ELF-1 (cell line): ENCODE results near the gene BTBD9.
A peak's percentile ranks its signal among the peaks of the same experiment; 100 is the strongest.
"Not testable (repeated sequence)": the region's sequence is repeated elsewhere in the genome, so short reads cannot be mapped to it uniquely, and the experiment has no call there.

ENCODE experiments used
- DNase-seq: peaks from one replicate; pipeline ENCODE4 v3.0.0-alpha.2; 2016; ENCODE audit warnings: low read depth, low spot score

The BTBD9 gene

DNA sequence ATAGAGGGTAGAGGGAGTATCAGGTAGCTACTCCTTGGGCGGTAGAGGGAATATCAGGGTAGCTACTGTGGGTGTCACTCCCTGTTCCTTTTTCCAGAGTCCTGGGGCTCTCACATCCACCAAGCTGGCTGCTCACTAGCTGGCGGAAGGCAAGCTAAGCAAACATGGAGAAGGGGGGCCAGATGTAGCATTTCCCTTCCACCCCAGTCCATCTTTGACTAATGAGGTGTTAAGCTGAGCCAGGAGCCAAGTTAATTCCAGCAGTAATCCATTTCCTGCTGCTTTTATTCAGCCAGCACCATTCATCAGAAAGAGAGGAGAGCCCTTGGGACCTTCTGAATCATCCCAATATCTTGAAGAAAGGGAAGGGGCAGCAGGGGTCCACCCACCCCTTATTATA lies 490.2 kb downstream of the BTBD9 start:
- no peak for DNase-seq

DNA sequence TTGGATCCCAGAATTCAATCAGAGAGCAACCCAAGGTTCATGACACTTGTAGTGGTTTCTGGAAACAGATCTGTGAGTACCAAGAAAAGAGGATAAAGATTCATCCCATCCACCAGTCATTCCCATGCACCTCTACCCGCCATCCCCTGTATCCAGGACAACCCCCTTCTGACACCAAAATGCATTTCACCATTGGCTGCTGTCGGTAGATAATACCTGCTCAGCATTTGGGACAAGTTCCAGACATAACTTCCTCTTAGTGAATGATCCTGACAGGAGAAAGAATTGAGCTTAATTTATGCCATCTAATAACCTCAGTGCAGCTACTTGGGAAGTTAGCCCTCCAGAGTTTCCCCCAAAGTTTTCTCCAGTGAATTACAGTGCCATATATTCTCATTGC lies 491.1 kb downstream of the BTBD9 start:
- DNase-seq, result no peak

DNA sequence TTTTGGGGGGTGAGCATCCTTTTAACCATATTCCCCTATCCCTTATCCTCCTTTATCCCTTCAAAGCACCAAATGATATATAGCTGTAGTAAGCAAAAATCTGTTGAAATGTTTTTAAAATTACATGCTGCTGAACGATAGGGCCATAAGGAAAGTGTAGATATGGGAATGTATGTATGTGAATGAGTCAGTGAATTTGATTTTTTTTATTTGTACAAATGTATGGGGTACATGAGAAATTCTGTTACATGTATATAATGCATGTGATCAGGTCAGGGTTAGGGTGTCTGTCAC lies 493.0 kb downstream of the BTBD9 start:
- DNase-seq, result no peak

DNA sequence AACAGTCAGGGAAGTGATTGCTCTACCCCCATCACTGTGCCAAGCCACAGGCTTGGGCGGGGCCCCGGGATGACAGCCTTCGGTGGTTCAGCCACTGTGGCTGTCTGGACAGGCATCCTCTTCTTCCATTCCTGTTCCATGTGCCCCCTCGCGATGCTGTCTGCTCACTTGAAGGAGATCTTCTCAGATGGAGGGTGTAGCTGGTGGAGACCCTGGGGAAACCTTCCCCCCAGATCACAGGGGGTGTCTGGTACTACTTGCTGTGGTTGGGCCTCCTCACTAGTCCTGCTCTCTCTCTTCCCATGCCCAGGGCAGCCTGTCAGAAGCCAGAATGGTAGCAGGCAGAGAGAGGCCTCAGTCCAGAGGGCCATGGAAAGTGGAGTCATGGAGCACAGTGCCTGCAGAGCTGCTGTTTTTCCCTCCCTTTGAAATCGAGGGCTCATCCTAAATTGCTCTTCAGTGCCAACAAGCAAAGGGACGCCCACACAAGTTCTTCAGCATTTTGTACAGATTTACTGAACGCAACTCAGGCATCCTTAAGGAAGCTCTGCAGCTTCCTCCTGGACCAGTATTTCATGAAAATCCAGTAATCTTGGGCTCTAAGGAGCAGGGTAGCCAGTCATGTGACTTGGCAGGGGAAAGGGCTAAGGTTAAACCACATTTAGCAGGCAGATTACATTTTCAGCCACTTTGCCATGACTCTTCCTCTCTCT lies 493.6 kb downstream of the BTBD9 start:
- no peak for DNase-seq

DNA sequence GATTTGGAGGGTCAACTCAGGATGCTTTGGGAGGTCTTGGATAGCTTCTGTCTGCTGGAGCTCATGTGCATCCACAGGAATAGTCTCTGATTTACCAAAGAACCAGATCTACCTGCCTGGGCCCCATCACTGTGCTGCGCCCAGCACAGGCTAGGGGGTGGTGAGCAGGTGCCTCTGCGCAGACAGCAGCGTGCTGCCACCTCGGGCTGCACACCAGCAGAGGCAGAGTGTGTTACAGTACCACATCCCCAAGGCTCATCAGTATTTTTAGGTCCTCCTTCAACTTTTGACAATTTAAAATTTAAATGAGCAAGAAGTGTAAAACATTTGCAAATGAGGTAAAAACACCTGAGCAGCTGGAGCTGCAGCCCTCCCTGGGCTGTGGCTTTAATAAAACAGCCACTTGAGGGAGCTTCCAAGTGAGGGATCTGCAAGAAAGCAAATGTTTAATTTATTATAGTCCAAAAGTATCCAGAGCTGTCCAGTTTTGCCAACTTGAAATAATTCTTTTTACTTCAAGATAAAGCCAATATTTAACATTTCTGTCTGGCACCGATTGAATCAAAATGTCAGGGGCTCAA lies 495.3 kb downstream of the BTBD9 start:
- DNase-seq, result no peak

DNA sequence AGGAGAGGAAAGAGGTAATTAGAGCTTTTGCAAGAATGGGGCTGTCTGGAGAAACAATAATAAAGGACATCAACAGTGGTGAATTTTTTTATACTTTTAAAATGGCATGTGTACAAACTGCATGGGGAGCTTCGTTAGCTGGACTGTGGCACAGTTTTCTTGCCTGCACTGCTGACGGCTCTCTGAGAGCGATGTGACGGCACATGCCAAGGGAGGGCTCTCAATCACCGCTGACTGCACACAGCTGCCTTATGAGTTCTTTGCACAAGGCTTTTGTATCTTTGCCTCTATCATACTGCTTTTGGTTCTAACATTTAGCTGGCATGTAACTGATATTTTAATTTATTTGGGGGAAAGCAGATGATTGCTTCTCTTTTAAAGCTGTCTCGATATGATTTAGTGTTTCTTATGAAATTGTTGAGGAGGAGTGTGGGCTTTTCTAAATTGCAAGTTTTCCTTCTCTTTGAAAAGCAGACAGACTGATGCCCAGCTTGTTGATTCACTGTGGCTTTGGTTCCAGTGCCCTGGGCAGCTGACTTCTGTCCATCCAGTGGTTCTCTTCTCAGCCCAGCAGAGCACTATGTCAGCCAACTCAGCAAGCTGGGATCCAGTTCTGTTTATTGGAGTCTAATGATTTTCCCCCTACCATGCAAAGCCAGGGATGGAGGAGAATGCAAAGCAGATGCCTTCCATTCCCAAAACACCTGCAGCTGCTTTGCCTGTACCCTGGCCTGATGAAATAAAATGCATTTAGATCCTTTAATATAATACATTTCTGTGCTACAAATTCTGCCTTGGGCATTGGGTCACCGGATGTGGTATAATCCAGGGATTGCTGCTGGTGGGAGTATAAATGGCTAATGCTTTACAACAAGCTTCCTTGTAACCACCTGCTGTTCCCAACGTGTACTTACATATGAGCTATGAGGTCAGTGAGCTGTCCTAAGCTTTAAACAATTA lies 496.3 kb downstream of the BTBD9 start:
- DNase-seq, result no peak

DNA sequence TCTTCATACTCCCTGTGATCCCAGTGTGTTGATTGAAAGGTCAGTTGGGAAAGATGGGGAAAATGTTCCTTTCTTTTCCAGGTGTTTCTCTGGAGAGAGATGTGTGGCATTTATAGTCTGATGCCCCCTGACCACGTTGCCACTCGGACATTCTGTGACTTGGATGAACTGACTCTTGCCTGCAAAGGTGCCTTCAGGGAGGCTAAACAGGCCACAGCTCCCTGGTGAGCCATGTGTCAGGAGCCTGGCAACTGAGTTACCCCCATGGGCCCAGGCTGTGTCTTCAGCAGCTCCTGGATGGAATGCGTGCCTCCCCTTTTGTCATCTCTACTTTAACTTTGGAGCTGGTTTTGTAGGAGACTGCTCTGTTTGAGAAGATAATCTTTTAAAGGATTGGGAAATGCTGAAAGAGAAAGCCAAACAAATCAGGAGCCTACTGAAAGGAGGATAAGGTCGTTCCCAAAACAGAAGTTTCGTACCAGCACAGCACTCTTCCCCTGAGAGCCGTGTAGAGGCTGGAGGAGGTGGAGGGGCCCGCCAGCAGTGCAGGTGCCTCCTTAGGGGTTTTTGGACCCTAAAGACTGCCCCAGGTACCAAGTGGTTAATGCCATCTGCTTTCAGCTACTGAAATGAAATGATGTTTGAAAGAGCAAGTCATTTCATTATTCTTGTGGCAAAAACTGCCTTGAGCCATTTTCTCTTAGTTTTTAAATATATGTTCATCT lies 497.4 kb downstream of the BTBD9 start:
- no peak for DNase-seq

DNA sequence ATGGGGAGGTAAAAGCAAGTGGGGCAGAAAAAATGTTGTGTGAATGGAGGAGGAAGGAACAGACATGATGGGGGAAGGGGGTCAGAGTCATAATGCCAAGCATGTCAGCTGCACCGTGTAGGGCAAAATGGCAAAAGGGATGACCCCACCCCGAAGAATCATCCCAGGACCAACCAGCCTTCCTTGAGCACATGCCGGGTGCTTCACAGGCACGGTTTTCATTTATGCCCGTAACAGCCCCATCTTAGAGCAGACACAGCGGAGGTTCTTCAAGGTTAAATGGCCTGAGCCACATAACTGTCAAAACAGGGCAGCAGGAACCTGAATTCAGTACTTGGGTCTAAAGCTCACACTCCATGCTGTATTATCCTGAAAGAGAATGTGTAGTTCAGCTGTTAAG lies 498.0 kb downstream of the BTBD9 start:
- no peak for DNase-seq

DNA sequence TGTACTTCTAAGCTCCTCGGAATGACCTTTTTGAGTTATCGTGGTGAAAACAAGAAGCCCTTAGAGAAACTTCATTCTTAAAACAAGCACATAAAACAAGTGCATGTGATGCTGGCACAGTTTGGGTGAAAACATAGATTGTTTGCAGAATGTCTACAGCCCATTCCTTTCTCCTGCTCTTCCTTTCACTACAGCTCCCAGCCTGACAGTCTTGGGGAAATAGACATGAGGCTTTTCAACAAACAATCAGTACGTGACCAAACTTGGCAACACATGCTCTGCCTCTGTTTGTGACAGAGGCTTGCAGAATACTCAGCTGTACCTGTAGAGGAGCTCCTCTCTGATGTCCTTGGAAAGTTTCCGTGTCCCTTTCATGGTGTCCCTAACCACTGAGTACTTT lies 498.6 kb downstream of the BTBD9 start:
- no peak for DNase-seq

DNA sequence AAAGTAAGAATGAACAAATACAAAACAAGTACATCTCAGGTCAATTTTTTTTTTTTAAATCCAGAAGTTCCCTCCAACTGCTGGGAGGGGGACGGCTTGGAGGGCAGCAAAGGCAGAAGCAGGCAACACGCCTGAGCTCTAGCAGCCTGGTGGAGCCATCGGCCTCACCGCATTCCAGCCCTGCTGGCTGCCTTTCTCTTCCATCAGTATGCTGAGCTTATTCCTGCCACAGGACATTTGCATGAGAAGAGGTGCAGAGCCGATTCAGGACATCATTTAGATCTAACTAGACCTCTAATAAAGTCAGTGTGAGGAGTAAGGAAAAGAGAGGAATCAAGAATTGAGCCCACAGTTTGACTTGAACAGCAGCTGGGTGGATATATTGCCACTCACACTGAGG lies 501.4 kb downstream of the BTBD9 start:
- DNase-seq, result peak; percentile 61

DNA sequence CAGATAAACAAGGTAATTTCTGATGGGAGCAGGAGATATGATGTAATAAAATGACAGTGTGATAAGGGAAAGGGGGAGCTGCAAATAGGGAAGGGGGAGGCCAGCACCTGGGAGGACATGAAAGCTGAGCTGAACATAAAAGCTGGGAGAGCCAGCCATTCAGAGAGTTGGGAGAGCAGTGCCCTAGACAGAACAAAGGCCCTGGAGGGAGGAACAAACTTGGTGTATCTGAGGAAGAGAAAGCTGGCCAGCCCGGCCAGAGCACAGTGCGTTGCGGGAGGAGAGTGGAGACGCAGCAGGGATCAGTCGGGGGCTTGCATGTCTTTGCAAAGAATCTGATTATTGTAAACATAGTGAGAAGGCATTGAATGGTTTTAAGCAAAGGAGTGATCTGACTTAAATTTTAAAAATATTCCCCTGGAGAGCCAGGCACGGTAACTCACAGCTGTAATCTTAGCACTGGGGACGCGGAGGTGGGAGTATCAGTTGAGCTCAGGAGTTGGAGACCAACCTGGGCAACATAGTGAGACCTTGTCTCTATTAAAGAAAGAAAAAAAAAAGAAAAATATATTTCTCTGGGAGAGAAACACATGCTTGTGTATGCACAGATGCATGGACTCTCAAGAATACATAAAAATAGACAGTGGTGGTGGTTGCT lies 502.0 kb downstream of the BTBD9 start:
- peak; percentile 69 for DNase-seq

DNA sequence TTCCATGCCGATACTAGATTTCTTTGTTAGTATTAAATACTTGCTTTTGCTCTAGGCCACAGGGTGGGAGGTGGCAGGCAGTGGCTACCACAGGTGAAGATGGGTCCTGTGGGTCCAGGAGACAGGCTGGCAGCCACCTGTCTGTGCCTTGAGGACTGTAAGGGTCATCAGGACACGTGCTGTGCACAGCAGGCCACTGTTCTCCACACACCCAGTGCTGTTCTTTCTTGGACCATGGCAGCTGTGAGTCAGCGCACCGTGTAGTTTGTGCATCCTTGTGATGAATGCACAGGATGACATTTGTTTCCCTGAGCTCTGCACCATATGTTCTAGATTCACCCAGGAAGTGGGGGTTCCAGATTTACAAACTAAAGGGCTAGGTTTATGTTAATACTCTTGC lies 503.2 kb downstream of the BTBD9 start:
- DNase-seq, result no peak

DNA sequence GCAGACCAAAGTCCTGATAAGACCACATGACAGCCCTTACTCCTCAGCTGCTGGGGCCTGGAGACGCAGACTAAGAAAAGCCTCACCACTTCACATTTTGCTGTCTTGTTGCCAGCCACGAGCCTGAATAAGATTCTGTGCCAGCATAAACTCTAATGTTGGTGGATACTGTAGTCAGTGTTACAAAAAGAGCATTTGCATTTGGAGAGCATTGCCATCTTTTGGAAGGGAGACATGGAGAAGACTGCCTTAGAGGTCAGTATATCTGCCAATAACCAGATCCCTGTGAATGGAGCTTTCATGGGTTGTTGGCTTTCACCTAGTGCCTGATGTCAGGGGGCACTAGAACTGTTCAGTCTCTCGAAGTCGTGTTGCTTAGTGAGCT lies 505.0 kb downstream of the BTBD9 start:
- DNase-seq, result no peak

DNA sequence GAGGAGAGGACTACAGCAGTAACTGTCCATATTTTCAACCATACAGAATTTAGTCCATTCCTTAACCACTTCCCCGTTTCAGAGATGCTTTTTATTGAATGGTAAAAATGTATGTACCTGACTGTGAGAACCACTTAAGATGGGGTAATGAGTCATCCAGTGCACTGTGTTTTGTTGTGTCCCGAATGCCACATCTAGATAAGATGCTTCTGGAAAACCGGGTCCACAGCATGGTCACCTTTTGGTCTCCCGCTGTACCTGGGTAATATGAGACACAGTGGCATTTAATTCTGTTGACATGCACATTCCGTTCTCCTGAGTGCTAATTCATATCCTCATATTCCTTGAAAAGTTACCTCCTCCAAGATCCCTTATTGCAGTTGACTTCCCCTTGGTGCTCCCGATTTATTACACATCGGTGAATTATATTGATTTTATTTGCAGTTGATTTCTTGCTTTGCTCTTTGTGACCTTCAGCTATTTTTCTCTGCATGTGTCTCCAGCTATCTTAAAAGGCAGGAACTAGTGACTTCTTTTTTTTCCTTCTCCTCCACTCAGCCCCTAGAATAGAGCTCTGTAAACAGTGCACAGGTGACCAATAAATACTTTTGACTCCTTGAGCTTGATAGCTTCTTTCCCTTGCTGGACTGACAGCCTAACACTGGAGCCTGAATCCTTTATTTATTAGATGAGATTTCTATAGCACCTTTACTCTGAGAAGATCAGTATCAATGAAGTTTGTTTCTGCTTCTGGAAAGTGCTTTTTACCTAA lies 505.6 kb downstream of the BTBD9 start:
- no peak for DNase-seq

DNA sequence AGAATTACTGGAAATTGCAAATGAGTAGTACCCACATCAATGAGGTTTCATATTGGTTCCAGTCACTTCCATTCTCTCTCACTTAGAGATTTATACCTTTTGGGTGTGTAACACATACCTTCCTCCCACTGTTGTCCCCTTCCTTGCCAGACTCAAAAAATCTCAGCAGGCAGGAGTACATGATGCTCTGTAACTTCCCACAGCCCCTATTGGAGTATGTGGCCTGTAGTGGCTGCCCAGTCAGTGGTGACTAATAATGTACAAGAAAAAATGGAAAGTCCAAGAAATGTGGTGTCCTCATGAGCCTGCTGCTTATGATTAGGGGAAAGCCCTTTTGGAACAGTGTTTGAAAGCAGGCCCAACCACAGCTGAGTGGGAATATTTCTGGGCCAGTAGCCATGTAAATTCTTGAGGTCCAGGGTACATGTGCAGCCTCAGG lies 508.2 kb downstream of the BTBD9 start:
- DNase-seq, result no peak

DNA sequence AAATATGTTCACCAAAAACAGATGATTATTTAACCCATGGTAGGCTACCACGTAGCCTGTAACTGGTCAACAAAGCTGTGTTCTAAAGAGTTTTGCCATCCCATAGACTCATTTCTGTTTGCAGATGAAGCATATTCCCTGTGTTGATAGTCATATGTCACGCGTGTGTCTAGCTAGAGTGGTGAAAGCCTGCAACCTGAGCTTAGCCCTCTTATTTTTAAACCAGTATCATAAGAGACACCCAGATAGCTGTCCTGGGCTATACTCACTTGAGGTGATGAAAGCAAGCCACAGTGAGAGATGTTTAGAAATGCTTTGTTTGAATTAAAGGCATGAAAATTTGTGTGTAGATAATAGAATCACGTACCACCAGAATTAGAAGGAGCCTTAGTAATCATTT lies 512.4 kb downstream of the BTBD9 start:
- no peak for DNase-seq

DNA sequence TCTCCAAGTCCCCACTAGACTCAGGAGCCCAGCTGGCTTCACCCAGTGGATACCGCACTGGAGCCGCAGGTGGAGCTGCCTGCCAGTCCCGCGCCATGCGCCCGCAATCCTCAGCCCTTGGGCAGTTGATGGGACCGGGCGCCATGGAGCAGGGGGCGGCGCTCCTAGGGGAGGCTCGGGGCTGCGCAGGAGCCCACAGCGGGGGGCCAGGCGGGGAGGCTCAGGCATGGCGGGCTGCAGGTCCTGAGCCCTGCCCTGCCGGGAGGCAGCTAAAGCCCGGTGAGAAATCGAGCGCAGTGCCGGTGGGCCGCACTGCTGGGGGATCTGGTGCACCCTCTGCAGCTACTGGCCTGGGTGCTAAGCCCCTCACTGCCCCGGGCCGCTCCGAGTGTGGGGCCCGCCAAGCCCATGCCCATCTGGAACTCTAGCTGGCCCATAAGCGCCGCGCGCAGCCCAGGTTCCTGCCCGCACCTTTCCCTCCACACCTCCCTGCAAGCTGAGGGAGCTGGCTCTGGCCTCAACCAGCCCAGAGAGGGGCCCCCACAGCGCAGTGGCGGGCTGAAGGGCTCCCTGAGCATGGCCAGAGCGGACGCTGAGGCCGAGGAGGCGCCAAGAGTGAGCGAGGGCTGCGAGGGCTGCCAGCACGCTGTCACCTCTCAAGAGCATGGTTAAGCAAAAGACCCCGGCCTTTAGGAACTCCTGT lies 515.4 kb downstream of the BTBD9 start:
- DNase-seq, result not testable (repeated sequence)

DNA sequence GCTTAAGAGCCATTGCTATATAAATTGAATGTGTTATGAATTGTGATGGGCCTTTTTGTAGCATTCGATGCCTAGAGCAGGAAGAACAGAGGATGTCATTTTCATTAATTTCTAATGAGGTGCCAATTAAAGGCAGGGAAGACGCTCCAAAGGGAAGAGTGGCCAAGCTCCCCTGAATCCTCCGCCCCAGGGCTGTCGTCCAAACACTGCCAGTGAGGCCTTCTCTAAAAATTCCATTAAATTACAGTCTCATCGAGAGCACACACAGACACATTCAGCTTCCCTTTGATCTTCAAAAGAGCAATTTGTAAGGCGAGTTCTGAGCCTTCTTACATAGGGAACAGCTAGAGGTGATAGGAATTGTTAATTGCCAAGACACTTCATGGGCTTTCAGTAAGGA lies 520.2 kb downstream of the BTBD9 start:
- peak; percentile 41 for DNase-seq

DNA sequence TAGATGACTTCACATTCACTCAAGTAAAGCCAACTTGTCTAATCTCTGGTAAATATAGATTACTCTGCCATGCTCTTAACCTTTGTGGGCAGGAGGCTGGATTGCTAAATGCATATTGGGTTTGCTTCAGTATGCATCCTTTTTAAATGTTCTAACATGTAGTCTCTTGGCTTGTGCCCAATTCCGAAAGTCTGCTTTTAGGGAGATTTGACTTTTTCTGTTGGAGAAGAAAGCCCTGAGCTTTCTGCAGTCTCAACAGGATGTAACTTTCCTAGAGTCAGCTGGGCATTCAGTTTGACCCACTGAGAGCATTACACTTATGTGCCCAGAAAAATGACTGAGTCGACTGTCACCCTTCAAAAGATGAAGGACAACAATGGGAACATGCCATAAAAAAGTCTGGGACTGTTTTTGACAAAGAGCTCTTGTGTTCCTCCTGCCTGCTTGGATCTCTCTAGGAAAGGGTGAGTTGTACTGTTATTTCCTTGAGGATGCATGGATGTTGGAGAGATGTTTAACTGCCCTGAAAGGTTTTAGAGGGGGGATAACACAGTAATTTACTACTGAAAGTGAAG lies 520.9 kb downstream of the BTBD9 start:
- DNase-seq, result no peak
